D721Med (cell line): Measurements from ENCODE around the gene HEXA.

Experiments used
- DNase-seq: peaks from one replicate; pipeline ENCODE4 v3.0.0; 2011; ENCODE audit warnings: low spot score; ENCODE audit not compliant: insufficient read length
- FAIRE-seq: peaks from 2 replicates; lab custom pipeline; 2011; peaks lifted over from hg19 to GRCh38; lab: Jason Lieb, UNC
- CTCF ChIP-seq: IDR thresholded peaks from 2 replicates; pipeline ENCODE4 v1.5.1; 2012; ENCODE audit warnings: mild to moderate bottlenecking, control low read depth; ENCODE audit not compliant: insufficient read depth; ENCODE audit errors: missing control alignments

The HEXA gene

DNA sequence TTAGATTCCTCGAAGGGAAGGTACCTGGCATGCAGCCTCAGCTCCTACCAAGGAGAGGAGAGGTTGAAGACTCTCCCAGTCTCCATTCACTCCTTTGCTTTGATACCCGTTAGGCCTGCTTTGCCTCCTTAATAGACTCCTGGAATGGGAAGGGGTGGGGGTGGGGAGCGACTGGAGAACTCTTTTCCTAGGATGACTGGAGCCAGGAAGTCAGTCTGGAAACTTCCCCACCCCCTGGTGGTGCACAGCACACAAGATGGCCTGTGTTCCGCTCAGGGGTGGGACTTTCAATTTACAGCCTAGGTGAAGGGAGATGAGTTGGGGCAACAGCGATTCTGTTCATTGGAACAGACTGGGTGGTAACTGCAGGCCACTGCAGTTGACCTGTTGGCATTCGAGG is 34.5 kb downstream of the HEXA start:
- DNase-seq (no peak), FAIRE-seq (no peak)
- peak; percentile 18 for TF ChIP-seq CTCF

GRCh38 chr15:72340366-72340765 is 35.4 kb downstream of the HEXA start:
- FAIRE-seq (no peak), DNase-seq (no peak)
- TF ChIP-seq CTCF, result no peak

GRCh38 chr15:72339777-72340177 is 36.0 kb downstream of the HEXA start:
- no peak for FAIRE-seq
- TF ChIP-seq CTCF, result no peak
- no peak for DNase-seq

- TF ChIP-seq CTCF, result no peak
- DNase-seq (no peak), FAIRE-seq (no peak)
Measured at GRCh38 chr15:72338617-72339321, 37.0 kb downstream of the HEXA start.

GRCh38 chr15:72338148-72338547 is 37.7 kb downstream of the HEXA start:
- no peak for DNase-seq
- no peak for FAIRE-seq
- TF ChIP-seq CTCF, result no peak

DNA sequence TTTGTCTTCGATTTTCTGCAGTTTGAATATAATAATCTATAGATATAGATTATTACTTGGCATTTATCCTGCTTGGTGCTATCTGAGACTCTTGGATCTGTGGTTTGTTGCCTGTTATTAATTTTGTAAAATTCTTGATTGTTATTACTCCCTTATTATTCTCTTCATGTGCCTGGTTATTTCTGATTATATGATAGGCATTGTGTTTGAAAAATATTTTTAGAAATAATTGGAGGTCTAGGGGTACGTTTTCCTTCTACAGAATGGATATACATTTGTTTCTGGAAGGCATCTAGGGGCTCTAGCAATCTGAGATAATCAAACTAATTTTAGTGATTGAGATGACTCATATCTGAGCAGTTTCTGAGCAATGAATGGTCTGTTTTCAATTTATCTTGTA is 41.0 kb downstream of the HEXA start:
- no peak for FAIRE-seq
- no peak for TF ChIP-seq CTCF
- DNase-seq, result no peak

GRCh38 chr15:72331021-72331420 is 44.8 kb downstream of the HEXA start:
- no peak for TF ChIP-seq CTCF
- DNase-seq (no peak), FAIRE-seq (no peak)
